Measurements from ENCODE around the gene AP4M1.
"Not testable (repeated sequence)": the region's sequence is repeated elsewhere in the genome, so short reads cannot be mapped to it uniquely, and the experiment has no call there.

Gene AP4M1

DNA sequence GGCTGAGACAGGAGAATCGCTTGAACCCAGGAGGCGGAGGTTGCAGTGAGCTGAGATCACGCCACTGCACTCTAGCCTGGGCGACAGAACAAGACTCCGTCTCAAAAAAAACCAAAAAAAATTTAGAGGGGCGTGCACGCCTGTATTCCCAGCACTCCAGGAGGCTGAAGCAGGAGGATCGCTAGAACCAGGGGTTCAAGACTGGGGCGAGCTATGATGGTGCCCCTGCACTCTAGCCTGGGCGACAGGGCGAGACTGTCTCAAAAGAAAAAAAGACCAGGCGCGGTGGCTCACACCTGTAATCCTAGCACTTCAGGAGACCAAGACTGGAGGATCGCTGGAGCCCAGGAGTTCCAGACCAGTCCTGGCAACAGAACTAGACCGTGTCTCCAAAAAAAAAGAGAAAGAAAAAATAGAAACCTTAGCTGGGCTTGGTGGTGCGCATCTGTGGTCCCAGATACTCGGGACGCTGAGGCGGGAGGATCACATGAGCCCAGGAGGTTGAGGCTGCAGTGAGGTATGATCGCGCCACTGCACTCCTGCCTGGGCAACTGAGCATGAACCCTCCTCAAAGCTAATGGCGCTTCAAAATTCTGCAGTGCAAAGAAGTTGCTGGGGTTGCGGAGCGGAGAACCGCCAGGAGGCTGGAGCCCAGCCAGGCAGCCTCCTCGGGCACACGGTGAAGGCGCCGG is 24.9 kb downstream of the AP4M1 start:
- DNase-seq (ENCODE audit: low spot score) = no peak
- ATAC-seq (ENCODE audit: low read depth) = no peak

DNA sequence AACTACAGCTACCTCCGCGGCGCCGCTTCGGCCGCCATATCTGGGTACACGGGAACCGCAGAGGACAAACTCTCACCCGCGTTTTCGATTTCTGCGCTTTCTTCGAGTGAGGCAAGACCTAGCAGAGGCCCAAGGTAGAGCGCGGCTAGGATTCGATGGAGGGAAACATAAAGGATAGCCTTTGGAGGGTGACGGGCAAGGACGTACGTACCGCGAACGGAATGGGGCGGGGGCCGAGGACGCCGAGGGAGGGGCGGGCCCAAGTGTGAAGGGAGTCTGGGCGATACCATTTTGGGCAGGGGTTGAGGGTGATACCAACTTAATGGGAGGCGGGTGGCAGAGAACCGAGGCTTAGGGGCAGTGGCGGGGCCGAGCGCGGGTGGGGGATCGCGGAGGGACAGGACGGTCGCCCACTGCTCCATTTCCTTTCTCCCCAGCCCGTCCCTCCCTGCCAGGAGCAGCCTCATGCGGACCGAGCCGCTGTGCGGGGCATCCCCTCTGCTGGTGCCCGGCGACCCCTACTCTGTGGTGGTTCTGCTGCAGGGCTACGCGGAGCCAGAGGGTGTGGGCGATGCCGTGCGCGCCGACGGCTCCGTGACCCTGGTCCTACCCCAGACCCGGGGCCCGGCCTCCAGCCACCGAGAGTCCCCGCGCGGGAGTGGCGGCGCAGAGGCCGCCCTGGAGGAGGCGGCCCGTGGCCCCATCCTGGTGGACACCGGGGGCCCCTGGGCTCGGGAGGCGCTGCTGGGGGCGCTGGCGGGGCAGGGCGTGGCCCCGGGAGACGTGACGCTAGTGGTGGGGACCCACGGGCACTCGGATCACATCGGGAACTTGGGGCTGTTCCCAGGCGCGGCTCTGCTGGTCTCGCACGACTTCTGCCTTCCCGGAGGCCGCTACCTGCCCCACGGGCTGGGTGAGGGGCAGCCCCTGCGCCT is 25.8 kb downstream of the AP4M1 start, which contains the start of gene MBLAC1:
MBLAC1 (plus strand) TSS at position 37 of the 935 bp plus-strand sequence; CDS start at position 466, 429 bp downstream.
- Histone ChIP-seq H3K9me3 (ENCODE audit: severe bottlenecking) (no peaks in the 10 kb centered on the region), H3K27ac (ENCODE audit: poor library complexity, severe bottlenecking) (peak within 1 kb of the TSS; percentile 89), H3K36me3 (ENCODE audit: low read depth) (no peaks in the 10 kb centered on the region), H3K4me3 (ENCODE audit: severe bottlenecking) (peak within 1 kb of the TSS; percentile 61), H3K4me1 (ENCODE audit: insufficient read depth, poor library complexity, severe bottlenecking) (peaks cover 5% of the 10 kb centered on the region), H3K27me3 (ENCODE audit: insufficient read depth, poor library complexity, severe bottlenecking) (no peaks in the 10 kb centered on the region)
- TF ChIP-seq, protein P1, sequence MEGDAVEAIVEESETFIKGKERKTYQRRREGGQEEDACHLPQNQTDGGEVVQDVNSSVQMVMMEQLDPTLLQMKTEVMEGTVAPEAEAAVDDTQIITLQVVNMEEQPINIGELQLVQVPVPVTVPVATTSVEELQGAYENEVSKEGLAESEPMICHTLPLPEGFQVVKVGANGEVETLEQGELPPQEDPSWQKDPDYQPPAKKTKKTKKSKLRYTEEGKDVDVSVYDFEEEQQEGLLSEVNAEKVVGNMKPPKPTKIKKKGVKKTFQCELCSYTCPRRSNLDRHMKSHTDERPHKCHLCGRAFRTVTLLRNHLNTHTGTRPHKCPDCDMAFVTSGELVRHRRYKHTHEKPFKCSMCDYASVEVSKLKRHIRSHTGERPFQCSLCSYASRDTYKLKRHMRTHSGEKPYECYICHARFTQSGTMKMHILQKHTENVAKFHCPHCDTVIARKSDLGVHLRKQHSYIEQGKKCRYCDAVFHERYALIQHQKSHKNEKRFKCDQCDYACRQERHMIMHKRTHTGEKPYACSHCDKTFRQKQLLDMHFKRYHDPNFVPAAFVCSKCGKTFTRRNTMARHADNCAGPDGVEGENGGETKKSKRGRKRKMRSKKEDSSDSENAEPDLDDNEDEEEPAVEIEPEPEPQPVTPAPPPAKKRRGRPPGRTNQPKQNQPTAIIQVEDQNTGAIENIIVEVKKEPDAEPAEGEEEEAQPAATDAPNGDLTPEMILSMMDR (IDR thresholded peaks at IDR 0.05; ENCODE audit: poor library complexity, severe bottlenecking) = no peak
- ATAC-seq (ENCODE audit: low read depth) (peak; percentile 71), DNase-seq (ENCODE audit: low spot score) (peak; percentile 88)

More for the DNA sequence above, 24.9 kb downstream of the AP4M1 start:
- Histone ChIP-seq H3K27ac (ENCODE audit: poor library complexity, severe bottlenecking) (peak overlapping the region; percentile 89), H3K36me3 (ENCODE audit: low read depth) (no peaks in the 10 kb centered on the region), H3K27me3 (ENCODE audit: insufficient read depth, poor library complexity, severe bottlenecking) (no peaks in the 10 kb centered on the region), H3K4me1 (ENCODE audit: insufficient read depth, poor library complexity, severe bottlenecking) (peaks cover 5% of the 10 kb centered on the region), H3K4me3 (ENCODE audit: severe bottlenecking) (peak overlapping the region; percentile 61), H3K9me3 (ENCODE audit: severe bottlenecking) (no peaks in the 10 kb centered on the region)
- TF ChIP-seq, protein P1 (IDR thresholded peaks at IDR 0.05; ENCODE audit: poor library complexity, severe bottlenecking) = no peak

GRCh38 chr7:100127866-100128636 is 26.6 kb downstream of the AP4M1 start:
- TF ChIP-seq, protein P1 (IDR thresholded peaks at IDR 0.05; ENCODE audit: poor library complexity, severe bottlenecking) = no peak
- Histone ChIP-seq H3K4me1 (ENCODE audit: insufficient read depth, poor library complexity, severe bottlenecking) (peaks cover 5% of the 10 kb centered on the region), H3K36me3 (ENCODE audit: low read depth) (no peaks in the 10 kb centered on the region), H3K27me3 (ENCODE audit: insufficient read depth, poor library complexity, severe bottlenecking) (no peaks in the 10 kb centered on the region), H3K4me3 (ENCODE audit: severe bottlenecking) (peak overlapping the region; percentile 61), H3K9me3 (ENCODE audit: severe bottlenecking) (no peaks in the 10 kb centered on the region), H3K27ac (ENCODE audit: poor library complexity, severe bottlenecking) (peak overlapping the region; percentile 89)
- ATAC-seq (ENCODE audit: low read depth) (peak; percentile 9; the same call in 1 of the 3 replicates), DNase-seq (ENCODE audit: low spot score) (no peak)

DNA sequence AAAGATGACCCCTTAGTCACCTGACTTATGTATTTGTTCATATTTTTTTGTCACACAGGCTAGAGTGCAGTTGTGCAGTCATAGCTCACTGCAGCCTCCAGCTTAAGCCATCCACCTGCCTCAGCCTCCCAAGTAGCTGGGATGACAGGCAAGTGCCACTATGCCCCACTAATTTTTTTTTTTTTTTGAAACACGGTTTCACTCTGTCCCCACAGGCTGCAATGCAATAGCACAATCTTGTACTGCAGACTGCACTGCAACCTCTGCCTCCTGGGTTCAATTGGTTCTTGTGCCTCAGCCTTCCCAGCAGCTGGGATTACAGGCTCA is 27.2 kb downstream of the AP4M1 start:
- Histone ChIP-seq H3K36me3 (ENCODE audit: low read depth) (no peaks in the 10 kb centered on the region), H3K27ac (ENCODE audit: poor library complexity, severe bottlenecking) (no peak overlapping the region), H3K9me3 (ENCODE audit: severe bottlenecking) (no peaks in the 10 kb centered on the region), H3K27me3 (ENCODE audit: insufficient read depth, poor library complexity, severe bottlenecking) (no peaks in the 10 kb centered on the region), H3K4me3 (ENCODE audit: severe bottlenecking) (no peak overlapping the region), H3K4me1 (ENCODE audit: insufficient read depth, poor library complexity, severe bottlenecking) (peaks cover 5% of the 10 kb centered on the region)
- DNase-seq (ENCODE audit: low spot score) (no peak), ATAC-seq (ENCODE audit: low read depth) (no peak)
- TF ChIP-seq, protein P1 (IDR thresholded peaks at IDR 0.05; ENCODE audit: poor library complexity, severe bottlenecking) = no peak

- ATAC-seq (ENCODE audit: low read depth); H3K27ac ChIP-seq (ENCODE audit: poor library complexity, severe bottlenecking); H3K27me3 ChIP-seq (ENCODE audit: insufficient read depth, poor library complexity, severe bottlenecking); H3K36me3 ChIP-seq (ENCODE audit: low read depth); DNase-seq (ENCODE audit: low spot score); H3K4me3 ChIP-seq (ENCODE audit: severe bottlenecking); H3K4me1 ChIP-seq (ENCODE audit: insufficient read depth, poor library complexity, severe bottlenecking); H3K9me3 ChIP-seq (ENCODE audit: severe bottlenecking): not testable (repeated sequence)
Observed at GRCh38 chr7:100130220-100130607, 28.8 kb downstream of the AP4M1 start.

All from RWPE2 (cell line).